NOMO-1 (cell line): ENCODE results near the gene HELQ.
"Not testable (repeated sequence)": the region's sequence is repeated elsewhere in the genome, so short reads cannot be mapped to it uniquely, and the experiment has no call there.

Experiments
- DNase-seq, 2 experiments: peaks; one replicate each; lab custom pipeline; 2025; ENCODE audit not compliant: unreplicated experiment in 2 of 2; lab: John Stamatoyannopoulos, UW

HELQ gene

GRCh38 chr4:83438719-83439118 is 16.9 kb downstream of the HELQ start:
- no peak for DNase-seq

- DNase-seq: no peak
These were observed 18.9 kb downstream of the HELQ start for GRCh38 chr4:83436680-83437079.

GRCh38 chr4:83431200-83431599 is 24.4 kb downstream of the HELQ start:
- DNase-seq: no peak

- no peak for DNase-seq
These were observed 37.4 kb downstream of the HELQ start for GRCh38 chr4:83418211-83418610.

GRCh38 chr4:83417566-83417965 is 38.1 kb downstream of the HELQ start:
- no peak for DNase-seq

- DNase-seq: no peak
These were observed 41.9 kb downstream of the HELQ start for GRCh38 chr4:83413676-83414075.

GRCh38 chr4:83408908-83409307 is 46.7 kb downstream of the HELQ start:
- DNase-seq: no peak

GRCh38 chr4:83405844-83406816 is 49.5 kb downstream of the HELQ start:
- no peak for DNase-seq

GRCh38 chr4:83398158-83398557 is 57.5 kb downstream of the HELQ start:
- DNase-seq: not testable (repeated sequence)

GRCh38 chr4:83393908-83394307 is 61.7 kb downstream of the HELQ start:
- no peak for DNase-seq

GRCh38 chr4:83392562-83392961 is 63.1 kb downstream of the HELQ start:
- no peak for DNase-seq

GRCh38 chr4:83390944-83391343 is 64.7 kb downstream of the HELQ start:
- no peak for DNase-seq

- DNase-seq: no peak
These were observed 65.7 kb downstream of the HELQ start for GRCh38 chr4:83389756-83390505.

GRCh38 chr4:83389037-83389720 is 66.4 kb downstream of the HELQ start:
- no peak for DNase-seq

GRCh38 chr4:83388313-83388676 is 67.3 kb downstream of the HELQ start:
- no peak for DNase-seq

- DNase-seq: no peak
These were observed 67.9 kb downstream of the HELQ start for GRCh38 chr4:83387476-83388312.

GRCh38 chr4:83387012-83387411 is 68.6 kb downstream of the HELQ start:
- DNase-seq: no peak

- no peak for DNase-seq
These were observed 72.8 kb downstream of the HELQ start for GRCh38 chr4:83382850-83383249.

GRCh38 chr4:83381173-83381572 is 74.5 kb downstream of the HELQ start:
- no peak for DNase-seq

- DNase-seq: no peak
These were observed 77.2 kb downstream of the HELQ start for GRCh38 chr4:83378419-83378818.
